CD8-positive, alpha-beta memory T cell (primary cell): ENCODE measurements around the gene ISOC1. TPM values are rescaled to one million over a fixed set of nuclear protein-coding genes. Genes with fewer than 3 reads are reported as not detected.

ENCODE experiments used
- CTCF ChIA-PET: fragments of 350-600 bp; sonication (Branson Sonifier 250); formaldehyde crosslinking; loops from one replicate; lab custom pipeline; 2021; ENCODE audit warnings: antibody characterized with exemption; lab: Charles Lee
- POLR2A ChIA-PET: fragments of 350-600 bp; sonication (Branson Sonifier 250); formaldehyde crosslinking; loops from one replicate; lab custom pipeline; 2021; ENCODE audit warnings: antibody characterized with exemption; lab: Charles Lee
- DNase-seq, 5 donors: peaks; one replicate each; pipeline versions ENCODE4 v3.0.0 to v3.0.0-alpha.2; 2020 to 2022; ENCODE audit warnings: mixed read lengths in 1 of 5
- H3K27ac ChIP-seq: one replicate; pipeline ENCODE4 v1.7.0; 2013; ENCODE audit warnings: low read depth, mild to moderate bottlenecking, low read length, moderate library complexity
- H3K27me3 ChIP-seq: 2 replicates; pipeline ENCODE4 v1.7.0; 2013; ENCODE audit warnings: low read length, mild to moderate bottlenecking; ENCODE audit not compliant: insufficient read depth, poor library complexity, severe bottlenecking
- H3K36me3 ChIP-seq: 2 replicates; pipeline ENCODE4 v1.7.0; 2013; ENCODE audit warnings: mild to moderate bottlenecking, low read length, moderate library complexity; ENCODE audit not compliant: insufficient read depth
- H3K4me1 ChIP-seq: 2 replicates; pipeline ENCODE4 v1.7.0; 2013; ENCODE audit warnings: mild to moderate bottlenecking, low read length, moderate library complexity; ENCODE audit not compliant: insufficient read depth
- H3K4me3 ChIP-seq: 2 replicates; pipeline ENCODE4 v1.7.0; 2013; ENCODE audit warnings: mild to moderate bottlenecking, low read length
- H3K9me3 ChIP-seq: 2 replicates; pipeline ENCODE4 v1.7.0; 2013; ENCODE audit warnings: mild to moderate bottlenecking, low read length
- H3K27ac Mint-ChIP-seq, 8 donors: one replicate each; pipeline ENCODE4 v1.8.0; 2020 to 2021; ENCODE audit warnings: mixed read lengths in 8 of 8, mild to moderate bottlenecking in 6 of 8, inconsistent platforms in 3 of 8, moderate library complexity in 3 of 8
- H3K27me3 Mint-ChIP-seq, 2 donors: one replicate each; pipeline ENCODE4 v1.8.0; 2020 to 2021; ENCODE audit warnings: mixed read lengths in 2 of 2, mild to moderate bottlenecking in 1 of 2, moderate library complexity in 1 of 2
- H3K36me3 Mint-ChIP-seq, 3 donors: one replicate each; pipeline ENCODE4 v1.8.0; 2020 to 2021; ENCODE audit warnings: mixed read lengths in 3 of 3, inconsistent platforms in 1 of 3, mild to moderate bottlenecking in 1 of 3
- H3K4me1 Mint-ChIP-seq, 3 donors: one replicate each; pipeline ENCODE4 v1.8.0; 2020 to 2021; ENCODE audit warnings: mixed read lengths in 3 of 3, inconsistent platforms in 1 of 3, mild to moderate bottlenecking in 1 of 3
- H3K4me3 Mint-ChIP-seq, 7 donors: one replicate each; pipeline ENCODE4 v1.8.0; 2020 to 2021; ENCODE audit warnings: mixed read lengths in 7 of 7, mild to moderate bottlenecking in 6 of 7, moderate library complexity in 4 of 7, inconsistent platforms in 2 of 7
- H3K9me3 Mint-ChIP-seq, 5 donors: one replicate each; pipeline ENCODE4 v1.8.0; 2020 to 2022; ENCODE audit warnings: mixed read lengths in 5 of 5, mild to moderate bottlenecking in 3 of 5, moderate library complexity in 2 of 5, inconsistent platforms in 1 of 5
- polyA plus RNA-seq: library from polyadenylated mRNA; unstranded; fragments of 300-500 nt; fragmentation: Illumina TruSeq; gene quantifications from one replicate; pipeline ENCODE4 v1.2.3, GENCODE V29; 2021
- total RNA-seq, 2 experiments: library from RNA; stranded (reverse); gene quantifications; one replicate each; pipeline ENCODE4 v1.2.3, GENCODE V29; 2021

The ISOC1 gene
- total and polyA plus RNA-seq, 3 experiments from 2014 or later, result 22.7 to 33.0 (median 24.7) TPM

DNA sequence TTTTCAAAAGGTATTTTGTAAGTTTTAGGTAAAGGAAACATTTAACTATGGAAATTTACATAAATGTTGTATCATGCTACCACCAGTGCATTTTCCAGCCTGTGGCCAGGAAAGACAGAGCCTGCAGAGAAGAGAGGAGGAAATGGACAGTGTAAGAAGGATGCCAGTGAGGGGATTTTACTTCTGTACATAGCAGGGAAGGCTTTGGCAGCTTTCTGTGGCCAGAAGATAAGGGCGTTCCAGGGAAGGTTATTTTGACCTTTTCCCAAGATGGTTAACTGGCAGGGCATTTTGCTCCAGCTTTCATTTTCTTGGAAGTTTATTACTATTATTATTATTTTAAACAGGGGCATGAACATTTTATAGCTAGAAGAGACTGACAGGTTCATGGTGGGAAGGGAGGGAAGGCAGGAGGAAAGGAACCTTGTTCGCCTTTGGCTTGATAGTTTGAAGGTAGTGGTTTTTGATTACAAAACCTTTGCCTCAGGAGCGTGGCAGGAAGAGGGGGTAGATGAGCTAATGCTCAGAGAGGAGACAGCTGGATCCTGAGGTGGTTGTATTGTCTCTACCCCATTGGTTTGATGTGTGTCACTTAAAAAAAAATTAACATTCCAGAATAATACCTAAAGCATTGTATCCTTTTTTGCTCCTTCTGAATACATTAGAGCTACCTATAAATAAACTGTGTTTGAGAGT lies 4.1 kb downstream of the ISOC1 start:
- POLR2A ChIA-PET, result no interaction called here
- no peak overlapping the region for H3K4me3 Mint-ChIP-seq

DNA sequence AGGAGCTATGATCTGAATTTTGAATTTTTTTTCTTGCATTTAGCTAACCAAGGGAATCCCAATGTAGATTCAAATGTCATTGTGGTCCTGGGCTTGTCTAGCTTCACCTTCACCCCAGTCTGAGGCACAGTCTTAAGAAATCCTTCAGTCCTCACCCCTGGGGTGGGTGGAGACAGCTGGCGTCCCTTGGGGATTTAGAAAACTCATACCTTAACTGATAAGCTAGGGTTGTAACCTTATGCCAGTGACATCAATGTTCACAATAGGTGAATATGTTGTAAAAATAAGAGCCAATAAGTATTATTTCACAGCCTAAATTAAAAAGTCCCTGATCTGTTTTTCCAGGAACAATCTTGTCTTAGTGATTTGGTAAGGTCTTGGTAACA lies 4.6 kb downstream of the ISOC1 start:
- no peak overlapping the region for H3K4me3 Mint-ChIP-seq
- peaks cover 12% of the 10 kb centered on the region for H3K4me1 ChIP-seq
- DNase-seq, result no peak
- H3K27ac Mint-ChIP-seq, result peak overlapping the region in 1 of 8 donors; percentile 36
- H3K4me1 Mint-ChIP-seq, result peaks cover 42 to 59% (median 53%) of the 10 kb centered on the region in 3 donors
- no peaks in the 10 kb centered on the region for H3K27me3 Mint-ChIP-seq
- H3K36me3 ChIP-seq, result no peaks in the 10 kb centered on the region
- no peaks in the 10 kb centered on the region for H3K9me3 ChIP-seq
- H3K27ac ChIP-seq, result no peak overlapping the region
- ChIA-PET CTCF (no interaction called here), POLR2A (no interaction called here)
- no peak overlapping the region for H3K4me3 ChIP-seq
- H3K36me3 Mint-ChIP-seq, result peaks cover 0 to 3% (median 2%) of the 10 kb centered on the region in 3 donors
- H3K27me3 ChIP-seq, result no peaks in the 10 kb centered on the region
- H3K9me3 Mint-ChIP-seq, result no peaks in the 10 kb centered on the region

More for the DNA sequence above, 4.1 kb downstream of the ISOC1 start:
- no peaks in the 10 kb centered on the region for H3K27me3 ChIP-seq
- H3K4me3 ChIP-seq, result no peak overlapping the region
- Mint-ChIP-seq H3K27me3 (no peaks in the 10 kb centered on the region), H3K36me3 (peaks cover 0 to 5% (median 2%) of the 10 kb centered on the region in 3 donors), H3K4me1 (peaks cover 43 to 60% (median 58%) of the 10 kb centered on the region in 3 donors), H3K27ac (peak overlapping the region in 1 of 8 donors; percentile 27), H3K9me3 (no peaks in the 10 kb centered on the region)
- no peaks in the 10 kb centered on the region for H3K36me3 ChIP-seq
- no peak overlapping the region for H3K27ac ChIP-seq
- CTCF ChIA-PET, result no interaction called here
- peaks cover 15% of the 10 kb centered on the region for H3K4me1 ChIP-seq
- no peak for DNase-seq
- no peaks in the 10 kb centered on the region for H3K9me3 ChIP-seq

DNA sequence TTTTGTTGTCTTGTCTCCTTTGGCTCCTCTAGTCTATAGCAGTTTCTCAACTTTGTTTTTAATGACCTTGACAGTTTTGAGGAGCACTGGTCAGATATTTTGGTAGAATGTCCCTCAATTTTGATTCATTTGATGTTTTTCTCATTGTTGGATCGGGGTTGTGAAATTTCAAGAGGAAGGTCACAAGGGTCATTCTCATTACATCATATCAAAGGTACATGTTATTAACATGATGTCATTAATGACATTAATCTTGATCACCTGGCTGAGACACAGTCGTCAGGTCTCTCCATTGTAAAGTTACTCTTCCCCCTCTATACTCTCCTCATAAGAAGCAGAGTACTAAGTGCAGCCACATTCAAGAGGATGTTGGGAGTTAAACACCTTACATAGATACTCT lies 7.2 kb downstream of the ISOC1 start:
- H3K27ac ChIP-seq, result no peak overlapping the region
- ChIA-PET POLR2A (no interaction called here), CTCF (no interaction called here)
- H3K4me3 ChIP-seq, result no peak overlapping the region
- H3K4me3 Mint-ChIP-seq, result no peak overlapping the region
- DNase-seq, result no peak
- no peaks in the 10 kb centered on the region for H3K9me3 ChIP-seq
- H3K36me3 Mint-ChIP-seq, result peaks cover 2 to 20% (median 10%) of the 10 kb centered on the region in 3 donors
- H3K9me3 Mint-ChIP-seq, result no peaks in the 10 kb centered on the region
- peaks cover 7% of the 10 kb centered on the region for H3K36me3 ChIP-seq
- no peaks in the 10 kb centered on the region for H3K27me3 Mint-ChIP-seq
- H3K4me1 Mint-ChIP-seq, result peaks cover 31 to 44% (median 35%) of the 10 kb centered on the region in 3 donors
- no peaks in the 10 kb centered on the region for H3K27me3 ChIP-seq
- H3K4me1 ChIP-seq, result no peaks in the 10 kb centered on the region
- peak overlapping the region in 1 of 8 donors; percentile 20 for H3K27ac Mint-ChIP-seq

DNA sequence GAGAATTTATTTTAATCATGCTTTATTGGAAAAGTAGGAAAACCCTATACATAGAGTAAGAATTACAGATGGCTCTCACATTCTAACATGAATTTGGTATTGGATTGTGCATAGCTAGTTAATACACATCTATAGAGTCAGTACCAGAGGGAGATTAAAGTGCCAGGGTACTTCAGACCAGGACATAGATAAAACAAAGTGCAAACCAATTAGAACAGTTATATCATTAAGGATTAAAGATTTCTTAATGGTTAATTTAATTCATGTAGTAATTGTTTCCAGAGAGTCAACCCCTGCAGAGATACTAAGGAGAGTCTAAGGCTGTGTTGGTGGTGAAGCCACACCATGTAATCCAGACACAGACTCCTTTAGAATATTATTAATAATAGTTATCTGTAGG lies 8.8 kb downstream of the ISOC1 start:
- Histone ChIP-seq H3K27me3 (no peaks in the 10 kb centered on the region), H3K36me3 (peaks cover 11% of the 10 kb centered on the region), H3K9me3 (no peaks in the 10 kb centered on the region), H3K27ac (no peak overlapping the region), H3K4me3 (no peak overlapping the region), H3K4me1 (no peaks in the 10 kb centered on the region)
- Mint-ChIP-seq H3K4me3 (no peak overlapping the region), H3K9me3 (no peaks in the 10 kb centered on the region), H3K27me3 (no peaks in the 10 kb centered on the region), H3K4me1 (peaks cover 21 to 28% (median 21%) of the 10 kb centered on the region in 3 donors), H3K27ac (no peak overlapping the region), H3K36me3 (peaks cover 3 to 31% (median 15%) of the 10 kb centered on the region in 3 donors)
- no peak for DNase-seq
- ChIA-PET POLR2A (no interaction called here), CTCF (interaction anchor here (1.1 kb wide), 1 partner anchor 9 kb away, joined by 3 read pairs; the partner anchor contains the start of gene ISOC1)

DNA sequence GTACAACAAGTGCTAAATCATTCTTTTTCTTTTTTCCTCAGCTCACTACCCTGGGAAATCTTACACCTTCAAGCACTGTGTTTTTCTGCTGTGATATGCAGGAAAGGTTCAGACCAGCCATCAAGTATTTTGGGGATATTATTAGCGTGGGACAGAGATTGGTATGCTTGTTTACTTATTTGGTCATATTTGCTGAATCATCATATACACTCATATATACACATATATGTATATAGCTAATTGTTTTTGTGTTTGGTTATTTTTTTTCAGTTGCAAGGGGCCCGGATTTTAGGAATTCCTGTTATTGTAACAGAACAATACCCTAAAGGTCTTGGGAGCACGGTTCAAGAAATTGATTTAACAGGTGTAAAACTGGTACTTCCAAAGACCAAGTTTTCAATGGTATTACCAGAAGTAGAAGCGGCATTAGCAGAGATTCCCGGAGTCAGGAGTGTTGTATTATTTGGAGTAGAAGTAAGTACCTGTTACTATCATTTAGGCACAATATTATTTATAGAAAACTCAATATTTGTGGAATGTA lies 10.4 kb downstream of the ISOC1 start:
- Histone ChIP-seq H3K4me1 (no peaks in the 10 kb centered on the region), H3K4me3 (no peak overlapping the region), H3K9me3 (no peaks in the 10 kb centered on the region), H3K27me3 (no peaks in the 10 kb centered on the region), H3K36me3 (peaks cover 11% of the 10 kb centered on the region), H3K27ac (no peak overlapping the region)
- CTCF ChIA-PET, result no interaction called here
- H3K27me3 Mint-ChIP-seq, result no peaks in the 10 kb centered on the region
- H3K4me3 Mint-ChIP-seq, result no peak overlapping the region
- H3K27ac Mint-ChIP-seq, result no peak overlapping the region
- POLR2A ChIA-PET, result no interaction called here
- H3K36me3 Mint-ChIP-seq, result peaks cover 9 to 42% (median 18%) of the 10 kb centered on the region in 3 donors
- H3K4me1 Mint-ChIP-seq, result peaks cover 15 to 22% (median 20%) of the 10 kb centered on the region in 3 donors
- no peak for DNase-seq
- no peaks in the 10 kb centered on the region for H3K9me3 Mint-ChIP-seq

DNA sequence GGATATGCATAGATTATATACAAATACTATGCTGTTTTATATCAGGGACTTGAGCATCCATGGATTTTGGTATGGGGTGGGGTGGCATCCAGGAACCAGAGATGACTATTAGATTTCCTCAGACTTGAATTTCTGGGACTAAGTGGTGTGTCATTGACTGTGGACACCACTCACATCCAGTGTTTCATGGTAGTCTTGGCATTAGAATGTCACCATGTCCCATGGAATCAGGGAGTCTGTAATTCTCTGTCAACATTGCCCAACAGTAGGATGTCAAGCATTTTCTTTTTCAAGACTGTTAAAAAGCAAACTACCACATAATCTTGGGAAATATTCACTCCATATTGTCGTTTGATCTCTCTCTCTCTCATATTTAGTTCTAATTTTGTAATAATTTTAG lies 13.1 kb downstream of the ISOC1 start:
- Mint-ChIP-seq H3K27ac (no peak overlapping the region), H3K36me3 (peaks cover 9 to 58% (median 20%) of the 10 kb centered on the region in 3 donors), H3K27me3 (no peaks in the 10 kb centered on the region), H3K4me1 (peaks cover 7 to 9% (median 8%) of the 10 kb centered on the region in 3 donors), H3K9me3 (no peaks in the 10 kb centered on the region), H3K4me3 (no peak overlapping the region)
- H3K9me3 ChIP-seq, result no peaks in the 10 kb centered on the region
- POLR2A ChIA-PET, result no interaction called here
- no peak overlapping the region for H3K27ac ChIP-seq
- no peaks in the 10 kb centered on the region for H3K27me3 ChIP-seq
- no peak overlapping the region for H3K4me3 ChIP-seq
- CTCF ChIA-PET, result no interaction called here
- H3K36me3 ChIP-seq, result peaks cover 11% of the 10 kb centered on the region
- DNase-seq, result no peak
- H3K4me1 ChIP-seq, result no peaks in the 10 kb centered on the region

DNA sequence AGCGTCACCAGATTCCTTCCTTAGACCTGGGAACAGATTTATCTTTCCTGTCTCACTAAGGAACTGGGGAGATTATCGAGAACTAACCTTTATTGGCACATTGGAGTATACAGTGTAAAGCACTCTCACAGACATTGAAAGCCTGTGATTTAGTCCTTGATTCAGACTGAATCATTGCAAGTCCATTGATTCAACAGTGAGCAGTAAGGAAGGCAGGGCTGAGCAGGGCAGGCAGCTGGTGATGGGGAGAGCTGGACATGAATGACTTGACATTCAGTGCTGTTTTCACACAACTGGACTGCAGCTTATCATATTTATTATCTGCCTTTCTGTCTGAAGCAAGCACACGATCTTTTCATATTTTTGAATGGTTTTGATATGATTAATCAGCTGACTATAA lies 16.2 kb downstream of the ISOC1 start:
- no peak overlapping the region for H3K27ac ChIP-seq
- CTCF ChIA-PET, result interaction anchor here (1.6 kb wide), 1 partner anchor 16 kb away, joined by 5 read pairs; the partner anchor contains the start of gene ISOC1
- Mint-ChIP-seq H3K4me1 (peaks cover 0 to 5% (median 2%) of the 10 kb centered on the region in 3 donors), H3K4me3 (no peak overlapping the region), H3K27ac (peak overlapping the region in 2 of 8 donors; percentile 34 to 50), H3K9me3 (no peaks in the 10 kb centered on the region), H3K36me3 (peaks cover 9 to 62% (median 18%) of the 10 kb centered on the region in 3 donors), H3K27me3 (no peaks in the 10 kb centered on the region)
- no peaks in the 10 kb centered on the region for H3K4me1 ChIP-seq
- DNase-seq, result no peak
- H3K9me3 ChIP-seq, result no peaks in the 10 kb centered on the region
- POLR2A ChIA-PET, result no interaction called here
- H3K4me3 ChIP-seq, result no peak overlapping the region
- H3K27me3 ChIP-seq, result no peaks in the 10 kb centered on the region
- H3K36me3 ChIP-seq, result peaks cover 11% of the 10 kb centered on the region

DNA sequence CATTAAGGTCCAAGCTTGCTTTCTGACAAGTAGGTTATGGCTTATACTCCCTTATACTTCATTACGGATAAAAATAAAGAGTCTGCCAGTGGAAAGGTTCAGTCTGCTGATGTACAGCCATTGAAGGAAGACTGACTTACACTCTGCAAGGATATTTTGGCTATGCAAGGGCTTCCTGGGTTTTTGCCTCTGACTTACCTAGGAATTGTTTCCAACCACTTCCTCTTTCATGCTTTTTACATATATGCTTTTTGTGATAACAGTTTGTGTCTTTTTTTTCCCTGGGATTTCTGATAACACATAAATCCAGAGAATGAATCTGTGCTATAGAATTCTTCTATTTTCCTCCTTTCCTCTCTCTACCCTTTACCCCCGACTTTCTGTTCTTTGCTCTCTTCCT lies 16.8 kb downstream of the ISOC1 start:
- H3K4me3 Mint-ChIP-seq, result no peak overlapping the region
- peaks cover 9 to 57% (median 15%) of the 10 kb centered on the region in 3 donors for H3K36me3 Mint-ChIP-seq
- Histone ChIP-seq H3K4me3 (no peak overlapping the region), H3K27ac (no peak overlapping the region), H3K27me3 (no peaks in the 10 kb centered on the region), H3K4me1 (no peaks in the 10 kb centered on the region), H3K36me3 (peaks cover 7% of the 10 kb centered on the region), H3K9me3 (no peaks in the 10 kb centered on the region)
- peak overlapping the region in 1 of 8 donors; percentile 48 for H3K27ac Mint-ChIP-seq
- CTCF ChIA-PET, result interaction anchor here (1.6 kb wide), 1 partner anchor 17 kb away, joined by 5 read pairs; the partner anchor contains the start of gene ISOC1
- DNase-seq, result no peak
- H3K9me3 Mint-ChIP-seq, result no peaks in the 10 kb centered on the region
- H3K27me3 Mint-ChIP-seq, result no peaks in the 10 kb centered on the region
- H3K4me1 Mint-ChIP-seq, result peaks cover 0 to 5% (median 2%) of the 10 kb centered on the region in 3 donors
- POLR2A ChIA-PET, result no interaction called here
